ENCODE data around the gene SEC14L1. TPM values are rescaled to one million over a fixed set of nuclear protein-coding genes. Genes with fewer than 3 reads are reported as not detected.

Gene SEC14L1
- total RNA-seq, 1 experiment from 2014 or later = 25.8 TPM

- Mint-ChIP-seq H3K27ac (ENCODE audit: low read depth, unreplicated experiment) (no peak overlapping the region), H3K4me3 (ENCODE audit: unreplicated experiment) (no peak overlapping the region), H3K4me1 (ENCODE audit: insufficient read depth, unreplicated experiment) (peaks cover 6% of the 10 kb centered on the region), H3K9me3 (ENCODE audit: unreplicated experiment) (no peaks in the 10 kb centered on the region), H3K36me3 (ENCODE audit: insufficient read depth, unreplicated experiment) (peaks cover 20% of the 10 kb centered on the region), H3K27me3 (ENCODE audit: insufficient read depth, unreplicated experiment) (no peaks in the 10 kb centered on the region)
- DNase-seq (ENCODE audit: unreplicated experiment) = no peak
- ChIA-PET CTCF (interaction anchor here (0.7 kb wide), 1 partner anchor 22 kb away, joined by 5 read pairs; no protein-coding TSS in a partner anchor), POLR2A (no interaction called here)
- no peak for TF ChIP-seq CTCF (IDR thresholded peaks at IDR 0.05; ENCODE audit: unreplicated experiment)
- BruUV-seq (replicated peaks) = no TSS peak
- intact Hi-C loops (cut with micrococcal nuclease) = no loop called here
Observed at GRCh38 chr17:77147357-77147801, 6.6 kb downstream of the SEC14L1 start.

GRCh38 chr17:77148077-77148939 lies 7.5 kb downstream of the SEC14L1 start:
- peaks cover 20% of the 10 kb centered on the region for H3K36me3 Mint-ChIP-seq (ENCODE audit: insufficient read depth, unreplicated experiment)
- ChIA-PET CTCF (no interaction called here), POLR2A (no interaction called here)
- BruUV-seq (replicated peaks) = no TSS peak
- no peaks in the 10 kb centered on the region for H3K27me3 Mint-ChIP-seq (ENCODE audit: insufficient read depth, unreplicated experiment)
- H3K27ac Mint-ChIP-seq (ENCODE audit: low read depth, unreplicated experiment) = no peak overlapping the region
- peaks cover 7% of the 10 kb centered on the region for H3K4me1 Mint-ChIP-seq (ENCODE audit: insufficient read depth, unreplicated experiment)
- no peaks in the 10 kb centered on the region for H3K9me3 Mint-ChIP-seq (ENCODE audit: unreplicated experiment)
- TF ChIP-seq CTCF (IDR thresholded peaks at IDR 0.05; ENCODE audit: unreplicated experiment) = no peak
- H3K4me3 Mint-ChIP-seq (ENCODE audit: unreplicated experiment) = no peak overlapping the region
- no peak for DNase-seq (ENCODE audit: unreplicated experiment)
- intact Hi-C loops (cut with micrococcal nuclease) = no loop called here

GRCh38 chr17:77148940-77149510 lies 8.3 kb downstream of the SEC14L1 start:
- Mint-ChIP-seq H3K9me3 (ENCODE audit: unreplicated experiment) (no peaks in the 10 kb centered on the region), H3K27ac (ENCODE audit: low read depth, unreplicated experiment) (no peak overlapping the region), H3K4me3 (ENCODE audit: unreplicated experiment) (no peak overlapping the region), H3K4me1 (ENCODE audit: insufficient read depth, unreplicated experiment) (peaks cover 14% of the 10 kb centered on the region), H3K27me3 (ENCODE audit: insufficient read depth, unreplicated experiment) (no peaks in the 10 kb centered on the region), H3K36me3 (ENCODE audit: insufficient read depth, unreplicated experiment) (peaks cover 15% of the 10 kb centered on the region)
- CTCF ChIA-PET = no interaction called here
- BruUV-seq (replicated peaks) = no TSS peak
- POLR2A ChIA-PET = no interaction called here
- intact Hi-C loops (cut with micrococcal nuclease) = no loop called here
- DNase-seq (ENCODE audit: unreplicated experiment) = no peak
- no peak for TF ChIP-seq CTCF (IDR thresholded peaks at IDR 0.05; ENCODE audit: unreplicated experiment)

- H3K4me1 Mint-ChIP-seq (ENCODE audit: insufficient read depth, unreplicated experiment) = peaks cover 14% of the 10 kb centered on the region
- H3K27me3 Mint-ChIP-seq (ENCODE audit: insufficient read depth, unreplicated experiment) = no peaks in the 10 kb centered on the region
- no peak for TF ChIP-seq CTCF (IDR thresholded peaks at IDR 0.05; ENCODE audit: unreplicated experiment)
- ChIA-PET POLR2A (interaction anchor here (0.5 to 1.6 kb wide), 2 partner anchors 11 to 20 kb away, joined by 3 read pairs; no protein-coding TSS in a partner anchor), CTCF (no interaction called here)
- H3K36me3 Mint-ChIP-seq (ENCODE audit: insufficient read depth, unreplicated experiment) = peaks cover 14% of the 10 kb centered on the region
- intact Hi-C loops (cut with micrococcal nuclease) = no loop called here
- H3K27ac Mint-ChIP-seq (ENCODE audit: low read depth, unreplicated experiment) = no peak overlapping the region
- H3K9me3 Mint-ChIP-seq (ENCODE audit: unreplicated experiment) = no peaks in the 10 kb centered on the region
- H3K4me3 Mint-ChIP-seq (ENCODE audit: unreplicated experiment) = no peak overlapping the region
- no peak for DNase-seq (ENCODE audit: unreplicated experiment)
- BruUV-seq (replicated peaks) = no TSS peak
Observed at GRCh38 chr17:77150196-77150595, 9.4 kb downstream of the SEC14L1 start.

Data from MCF 10A (cell line).